HepG2 (cell line): ENCODE measurements around the gene BRAF. TPM values are rescaled to one million over a fixed set of nuclear protein-coding genes. Genes with fewer than 3 reads are reported as not detected.

Experiments
- DBP ChIP-seq: sonication (generic); formaldehyde crosslinking; IDR thresholded peaks from 2 replicates; pipeline ENCODE4 v1.4.0; 2020; ENCODE audit warnings: missing genetic modification reagents; ENCODE audit errors: not compliant biosample characterization
- EP300 ChIP-seq, 3 experiments: sonication (generic) in 1 of 3; formaldehyde crosslinking in 1 of 3; IDR thresholded peaks; 2 replicates each; pipeline versions ENCODE4 v1.5.1 to v1.6.1; 2011 to 2020; ENCODE audit warnings: low read depth in 2 of 3, low read length in 2 of 3, borderline replicate concordance in 1 of 3, improper control_type of control experiment in 1 of 3, mild to moderate bottlenecking in 1 of 3, missing genetic modification reagents in 1 of 3, moderate library complexity in 1 of 3
- IKZF4 ChIP-seq: sonication (generic); formaldehyde crosslinking; IDR thresholded peaks from 2 replicates; pipeline ENCODE4 v1.5.1; 2020; ENCODE audit warnings: borderline replicate concordance, mild to moderate bottlenecking, low read depth, missing genetic modification reagents; ENCODE audit errors: not compliant biosample characterization
- IRF9 ChIP-seq: sonication (generic); formaldehyde crosslinking; IDR thresholded peaks from 2 replicates; pipeline ENCODE4 v1.8.0; 2022; ENCODE audit warnings: missing genetic modification reagents, mild to moderate bottlenecking, borderline replicate concordance
- KLF13 ChIP-seq: sonication (generic); formaldehyde crosslinking; IDR thresholded peaks from 2 replicates; pipeline ENCODE4 v1.4.0; 2020; ENCODE audit warnings: mild to moderate bottlenecking, missing genetic modification reagents
- MIXL1 ChIP-seq: IDR thresholded peaks from 2 replicates; pipeline ENCODE4 v1.6.1; 2016
- TCF7 ChIP-seq: sonication (generic); IDR thresholded peaks from 2 replicates; pipeline ENCODE4 v1.6.1; 2016; ENCODE audit warnings: antibody characterized with exemption, low read depth
- TGIF2 ChIP-seq: IDR thresholded peaks from 2 replicates; pipeline ENCODE4 v1.6.1; 2016; ENCODE audit warnings: control low read depth, missing compliant biosample characterization
- ZBTB3 ChIP-seq: sonication (generic); formaldehyde crosslinking; IDR thresholded peaks from 2 replicates; pipeline ENCODE4 v1.4.0; 2020; ENCODE audit warnings: low read depth, mild to moderate bottlenecking, moderate library complexity, missing genetic modification reagents, borderline replicate concordance
- ZBTB4 ChIP-seq: sonication (generic); formaldehyde crosslinking; IDR thresholded peaks from 2 replicates; pipeline ENCODE4 v1.4.0; 2020; ENCODE audit warnings: missing genetic modification reagents, mild to moderate bottlenecking, borderline replicate concordance
- ZFAT ChIP-seq: sonication (generic); formaldehyde crosslinking; conservative IDR thresholded peaks from 2 replicates; pipeline ENCODE4 v1.8.1; 2023; ENCODE audit warnings: missing genetic modification reagents, inconsistent platforms
- ZNF142 ChIP-seq: sonication (generic); formaldehyde crosslinking; IDR thresholded peaks from 2 replicates; pipeline ENCODE4 v1.4.0; 2020; ENCODE audit warnings: missing genetic modification reagents
- ZNF33A ChIP-seq: sonication (generic); formaldehyde crosslinking; IDR thresholded peaks from 2 replicates; pipeline ENCODE4 v1.5.1; 2020; ENCODE audit warnings: missing genetic modification reagents, mild to moderate bottlenecking, moderate library complexity, borderline replicate concordance
- ZNF383 ChIP-seq: sonication (generic); formaldehyde crosslinking; IDR thresholded peaks from 2 replicates; pipeline ENCODE4 v1.4.0; 2020; ENCODE audit warnings: missing genetic modification reagents, mild to moderate bottlenecking, borderline replicate concordance
- ZNF614 ChIP-seq: IDR thresholded peaks from 2 replicates; pipeline ENCODE4 v1.6.1; 2018; ENCODE audit warnings: missing biosample characterization, missing genetic modification reagents, inconsistent platforms, borderline replicate concordance
- ZNF7 ChIP-seq: IDR thresholded peaks from 2 replicates; pipeline ENCODE4 v1.6.1; 2016; ENCODE audit warnings: missing biosample characterization, missing genetic modification reagents
- polyA plus RNA-seq, 8 experiments: library from polyadenylated mRNA; depleted of rRNA in 3 of 8; stranded (reverse) in 7 of 8; unstranded in 1 of 8; fragments of >200 nt; fragmentation: Illumina TruSeq in 4 of 8; extraction: Trizol in 4 of 8; gene quantifications; 2 replicates each; pipeline versions ENCODE4 v1.2.1 to v1.2.3, GENCODE V29; 2011 to 2016; ENCODE audit warnings: low read depth in 4 of 8, missing spikeins in 1 of 8, mixed read lengths in 1 of 8; ENCODE audit not compliant: insufficient read depth in 1 of 8
- total RNA-seq, 5 experiments: library from RNA; depleted of rRNA; stranded (reverse); fragments of >200 nt; fragmentation: Illumina TruSeq; extraction: Trizol; gene quantifications; 2 replicates each; pipeline ENCODE4 v1.2.3, GENCODE V29; 2016; ENCODE audit warnings: low read depth in 1 of 5

BRAF gene
- total and polyA plus RNA-seq, 2 of the 13 experiments (the other 11 are each of a cell fraction or from before 2014, with no cell fraction given): 12.5 to 13.4 TPM

GRCh38 chr7:140696680-140697446, 227.9 kb downstream of the BRAF start, which contains the start of gene NDUFB2 (continued):
- TF ChIP-seq IRF9 (CRISPR knock-in tag): peak; percentile 52; the same call in 1 of the 2 replicates
- TF ChIP-seq MIXL1 (CRISPR knock-in tag): no peak; the same call in 1 of the 2 replicates
- peak; percentile 73; the same call in 1 of the 2 replicates for TF ChIP-seq ZNF383 (CRISPR knock-in tag)
- TF ChIP-seq DBP: no peak
- TF ChIP-seq ZNF7 (CRISPR knock-in tag): no peak
- TF ChIP-seq IKZF4: peak; percentile 31
- no peak for TF ChIP-seq EP300 (IDR thresholded peaks at IDR 0.05; ENCODE audit: low read depth in 2 of 2, low read length in 2 of 2)
- no peak for TF ChIP-seq EP300 (CRISPR knock-in tag; IDR thresholded peaks at IDR 0.05; ENCODE audit: borderline replicate concordance)
- no peak for TF ChIP-seq ZNF33A
- TF ChIP-seq TGIF2: peak; percentile 48; the same call in 1 of the 2 replicates
- TF ChIP-seq ZNF142 (CRISPR knock-in tag): peak; percentile 91
- TF ChIP-seq ZBTB4 (CRISPR knock-in tag): 0 out of 2 replicates have a peak, but pooled peaks have one; percentile 40
- TF ChIP-seq ZNF614 (CRISPR knock-in tag): no peak
- 0 out of 2 replicates have a peak, but pooled peaks have one; percentile 49 for TF ChIP-seq ZBTB3 (CRISPR knock-in tag)
- TF ChIP-seq ZFAT: no peak
- 0 out of 2 replicates have a peak, but pooled peaks have one; percentile 41 for TF ChIP-seq KLF13 (CRISPR knock-in tag)
- no peak for TF ChIP-seq TCF7
